Neutrophil (primary cell): ENCODE data around the gene CDON.

Experiments
- H3K27ac ChIP-seq: fragments of 200-600 bp; sonication (generic); 2 replicates; pipeline ENCODE4 v1.5.1; 2016; ENCODE audit warnings: mild to moderate bottlenecking, moderate library complexity
- H3K27me3 ChIP-seq: fragments of 200-600 bp; sonication (generic); 2 replicates; pipeline ENCODE4 v1.6.0; 2016; ENCODE audit warnings: mild to moderate bottlenecking
- H3K36me3 ChIP-seq: fragments of 200-600 bp; sonication (generic); 2 replicates; pipeline ENCODE4 v1.5.1; 2017
- H3K4me1 ChIP-seq, 2 experiments: fragments of 200-600 bp in 1 of 2; sonication (generic) in 1 of 2; 1 replicate in 1 of 2; 2 replicates in 1 of 2; pipeline versions ENCODE4 v1.5.1 to v1.6.1; 2013 to 2016; ENCODE audit warnings: low read depth in 1 of 2, low read length in 1 of 2, mild to moderate bottlenecking in 1 of 2, moderate library complexity in 1 of 2; ENCODE audit not compliant: control insufficient read depth in 1 of 2, insufficient read depth in 1 of 2
- H3K4me3 ChIP-seq, 2 experiments: fragments of 200-600 bp in 1 of 2; sonication (generic) in 1 of 2; 1 replicate in 1 of 2; 2 replicates in 1 of 2; pipeline ENCODE4 v1.5.1; 2013 to 2016; ENCODE audit warnings: low read depth in 1 of 2, low read length in 1 of 2, mild to moderate bottlenecking in 1 of 2, moderate library complexity in 1 of 2
- H3K9me3 ChIP-seq: fragments of 200-600 bp; sonication (generic); 2 replicates; pipeline ENCODE4 v1.5.1; 2016
- TF ChIP-seq, protein P1 (sequence below): fragments of 200-600 bp; sonication (generic); IDR thresholded peaks from 2 replicates; pipeline ENCODE4 v1.5.1; 2016; ENCODE audit warnings: antibody characterized with exemption

CDON gene

DNA sequence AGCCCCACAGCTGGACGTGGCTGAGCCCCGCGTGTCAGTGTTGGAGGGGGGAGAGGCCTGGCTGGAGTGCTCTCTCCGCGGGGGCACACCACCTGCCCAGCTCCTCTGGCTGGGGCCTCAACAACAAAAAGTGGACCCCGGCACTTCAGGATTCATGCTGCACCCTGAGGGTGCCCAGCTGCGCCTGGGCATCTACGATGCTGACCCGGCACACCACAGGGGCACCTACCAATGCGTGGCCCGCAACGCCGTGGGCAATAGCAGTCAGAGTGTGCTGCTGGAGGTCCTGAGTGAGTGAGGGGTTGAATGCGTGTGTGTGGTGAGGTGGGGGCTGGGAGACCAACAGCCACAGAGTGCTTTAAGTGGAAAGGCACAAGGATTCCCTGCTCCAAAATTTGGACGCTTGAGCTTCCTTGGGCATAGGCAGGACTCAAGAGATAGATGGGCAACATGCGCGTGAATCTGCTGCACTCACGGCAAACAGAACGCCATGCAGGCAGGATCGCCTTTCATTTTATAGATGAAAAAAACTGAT, 109.2 kb downstream of the CDON start:
- Histone ChIP-seq H3K4me3 (no peak overlapping the region), H3K36me3 (no peaks in the 10 kb centered on the region), H3K27me3 (peaks cover 4% of the 10 kb centered on the region), H3K27ac (no peak overlapping the region), H3K4me1 (no peaks in the 10 kb centered on the region), H3K9me3 (no peaks in the 10 kb centered on the region)
- TF ChIP-seq, protein P1, sequence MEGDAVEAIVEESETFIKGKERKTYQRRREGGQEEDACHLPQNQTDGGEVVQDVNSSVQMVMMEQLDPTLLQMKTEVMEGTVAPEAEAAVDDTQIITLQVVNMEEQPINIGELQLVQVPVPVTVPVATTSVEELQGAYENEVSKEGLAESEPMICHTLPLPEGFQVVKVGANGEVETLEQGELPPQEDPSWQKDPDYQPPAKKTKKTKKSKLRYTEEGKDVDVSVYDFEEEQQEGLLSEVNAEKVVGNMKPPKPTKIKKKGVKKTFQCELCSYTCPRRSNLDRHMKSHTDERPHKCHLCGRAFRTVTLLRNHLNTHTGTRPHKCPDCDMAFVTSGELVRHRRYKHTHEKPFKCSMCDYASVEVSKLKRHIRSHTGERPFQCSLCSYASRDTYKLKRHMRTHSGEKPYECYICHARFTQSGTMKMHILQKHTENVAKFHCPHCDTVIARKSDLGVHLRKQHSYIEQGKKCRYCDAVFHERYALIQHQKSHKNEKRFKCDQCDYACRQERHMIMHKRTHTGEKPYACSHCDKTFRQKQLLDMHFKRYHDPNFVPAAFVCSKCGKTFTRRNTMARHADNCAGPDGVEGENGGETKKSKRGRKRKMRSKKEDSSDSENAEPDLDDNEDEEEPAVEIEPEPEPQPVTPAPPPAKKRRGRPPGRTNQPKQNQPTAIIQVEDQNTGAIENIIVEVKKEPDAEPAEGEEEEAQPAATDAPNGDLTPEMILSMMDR: no peak

DNA sequence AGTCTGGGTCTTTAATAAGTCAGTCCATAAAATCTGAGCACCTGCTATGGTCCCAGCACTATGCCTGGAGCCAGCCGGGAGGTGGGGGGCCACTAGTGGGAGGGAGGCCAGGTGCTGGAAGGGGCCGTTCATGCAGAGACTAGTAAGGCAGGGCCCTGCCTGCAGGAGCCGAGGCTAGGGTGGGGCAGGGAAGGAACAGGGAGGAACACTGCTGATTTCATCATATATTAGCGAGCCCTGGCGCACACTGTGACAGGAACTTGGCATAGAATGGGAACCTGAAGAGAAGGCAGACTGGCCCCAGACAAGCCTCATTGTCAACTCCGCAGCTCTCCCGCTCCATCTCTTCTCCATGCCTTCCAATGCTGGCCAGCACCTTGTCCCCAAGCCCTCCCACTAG, 109.7 kb downstream of the CDON start:
- no peaks in the 10 kb centered on the region for H3K36me3 ChIP-seq
- no peak overlapping the region for H3K27ac ChIP-seq
- H3K27me3 ChIP-seq: peaks cover 4% of the 10 kb centered on the region
- no peaks in the 10 kb centered on the region for H3K9me3 ChIP-seq
- no peak overlapping the region for H3K4me3 ChIP-seq
- TF ChIP-seq, protein P1: no peak
- no peaks in the 10 kb centered on the region for H3K4me1 ChIP-seq

- H3K27ac ChIP-seq: no peak overlapping the region
- H3K4me1 ChIP-seq: no peaks in the 10 kb centered on the region
- TF ChIP-seq, protein P1: no peak
- peaks cover 4% of the 10 kb centered on the region for H3K27me3 ChIP-seq
- H3K36me3 ChIP-seq: no peaks in the 10 kb centered on the region
- H3K9me3 ChIP-seq: no peaks in the 10 kb centered on the region
- no peak overlapping the region for H3K4me3 ChIP-seq
These were observed 110.1 kb downstream of the CDON start for GRCh38 chr11:125952559-125952958.

DNA sequence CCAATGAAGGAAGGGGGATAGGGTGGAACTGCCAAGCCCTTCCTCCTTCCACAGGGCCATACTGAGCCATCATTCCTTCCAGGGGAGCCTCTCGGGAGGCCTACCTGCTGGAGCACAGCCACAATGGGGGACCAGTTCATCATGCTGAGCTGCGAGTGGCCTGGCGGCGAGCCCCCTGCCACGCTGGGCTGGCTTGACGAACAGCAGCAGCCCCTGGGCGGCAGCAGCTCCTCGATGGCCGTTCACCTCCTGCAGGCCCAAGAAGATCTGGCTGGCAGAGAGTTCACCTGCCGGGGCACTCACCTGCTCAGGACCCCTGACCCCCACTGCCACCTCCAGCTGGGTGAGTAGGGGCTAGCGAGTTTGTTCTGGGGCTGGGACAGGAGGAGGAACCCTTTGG, 110.9 kb downstream of the CDON start:
- H3K27ac ChIP-seq: no peak overlapping the region
- H3K9me3 ChIP-seq: no peaks in the 10 kb centered on the region
- TF ChIP-seq, protein P1: no peak
- H3K4me3 ChIP-seq: no peak overlapping the region
- H3K4me1 ChIP-seq: no peaks in the 10 kb centered on the region
- peaks cover 4% of the 10 kb centered on the region for H3K27me3 ChIP-seq
- H3K36me3 ChIP-seq: no peaks in the 10 kb centered on the region

GRCh38 chr11:125950696-125951651, 111.7 kb downstream of the CDON start:
- H3K27ac ChIP-seq: no peak overlapping the region
- H3K9me3 ChIP-seq: no peaks in the 10 kb centered on the region
- no peaks in the 10 kb centered on the region for H3K4me1 ChIP-seq
- TF ChIP-seq, protein P1: no peak
- no peak overlapping the region for H3K4me3 ChIP-seq
- H3K27me3 ChIP-seq: peaks cover 4% of the 10 kb centered on the region
- no peaks in the 10 kb centered on the region for H3K36me3 ChIP-seq
